ENCODE data around the gene PIK3C2G.

PIK3C2G gene

DNA sequence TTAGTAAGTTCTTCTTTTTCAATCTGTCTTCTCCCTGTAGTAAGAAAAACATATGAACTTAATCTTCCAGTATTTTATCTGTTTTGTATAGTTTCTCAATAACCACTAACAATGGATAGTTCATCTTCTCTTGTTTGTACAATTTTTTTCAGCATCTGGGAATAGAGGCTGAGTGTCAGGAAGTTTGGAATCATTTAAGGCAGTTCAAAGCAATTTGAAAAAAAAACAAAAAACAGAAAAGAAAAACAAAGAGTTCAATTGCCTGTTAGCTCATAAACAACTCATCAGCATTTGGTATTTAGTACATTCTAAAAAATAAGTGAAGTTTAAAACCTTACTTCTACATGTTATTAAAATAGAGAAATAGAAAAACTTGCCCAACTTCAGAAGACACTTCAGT lies 359.7 kb downstream of the PIK3C2G start:
- no peak overlapping the region for H3K27ac Mint-ChIP-seq
- no peak for ATAC-seq
- H3K4me1 Mint-ChIP-seq: no peaks in the 10 kb centered on the region
- no peaks in the 10 kb centered on the region for H3K27me3 Mint-ChIP-seq
- DNase-seq: no peak
- H3K4me3 Mint-ChIP-seq: no peak overlapping the region
- H3K9me3 Mint-ChIP-seq: peaks cover 0 to 7% of the 10 kb centered on the region in 2 donors

DNA sequence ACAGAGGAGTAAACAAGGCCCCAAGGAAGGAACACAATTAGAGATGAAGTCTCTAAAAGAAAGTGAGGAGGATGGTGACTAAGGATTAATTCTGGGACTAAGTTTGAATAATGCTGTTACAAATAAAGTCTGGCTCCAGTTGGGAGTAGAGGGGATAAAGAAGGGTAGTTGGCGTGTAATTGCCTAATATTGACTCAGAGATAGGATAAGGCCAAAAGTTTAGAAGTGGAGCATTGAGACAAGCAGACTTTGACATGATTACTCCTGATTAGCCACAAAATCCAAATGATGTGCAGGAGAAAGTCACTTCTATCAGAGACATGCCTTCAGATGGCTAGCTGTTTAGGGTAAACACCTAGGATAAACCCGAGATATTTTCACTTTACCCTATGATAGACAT lies 368.1 kb downstream of the PIK3C2G start:
- Mint-ChIP-seq H3K9me3 (peaks cover 15 to 24% of the 10 kb centered on the region in 2 donors), H3K27me3 (no peaks in the 10 kb centered on the region), H3K4me1 (no peaks in the 10 kb centered on the region), H3K4me3 (no peak overlapping the region), H3K27ac (no peak overlapping the region)
- DNase-seq (no peak), ATAC-seq (no peak)

DNA sequence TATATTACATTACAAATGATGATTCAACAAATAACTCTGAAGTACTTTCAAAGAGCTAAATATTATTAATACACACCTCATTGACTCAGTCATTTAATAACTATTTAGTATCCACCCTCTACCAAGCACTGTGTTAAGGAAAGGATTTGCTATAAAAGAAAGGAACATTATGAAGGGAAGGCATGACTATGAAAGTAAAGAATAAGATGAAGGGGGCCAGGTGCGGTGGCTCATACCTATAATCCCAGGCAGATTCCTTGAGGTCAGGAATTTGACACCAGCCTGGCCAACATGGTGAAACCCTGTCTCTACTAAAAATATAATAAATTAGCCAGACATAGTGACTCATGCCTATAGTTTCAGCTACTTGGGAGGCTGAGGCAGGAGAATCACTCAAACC lies 368.6 kb downstream of the PIK3C2G start:
- Mint-ChIP-seq H3K4me3 (no peak overlapping the region), H3K4me1 (no peaks in the 10 kb centered on the region), H3K9me3 (peaks cover 19 to 24% of the 10 kb centered on the region in 2 donors), H3K27me3 (no peaks in the 10 kb centered on the region), H3K27ac (no peak overlapping the region)
- no peak for DNase-seq
- no peak for ATAC-seq

DNA sequence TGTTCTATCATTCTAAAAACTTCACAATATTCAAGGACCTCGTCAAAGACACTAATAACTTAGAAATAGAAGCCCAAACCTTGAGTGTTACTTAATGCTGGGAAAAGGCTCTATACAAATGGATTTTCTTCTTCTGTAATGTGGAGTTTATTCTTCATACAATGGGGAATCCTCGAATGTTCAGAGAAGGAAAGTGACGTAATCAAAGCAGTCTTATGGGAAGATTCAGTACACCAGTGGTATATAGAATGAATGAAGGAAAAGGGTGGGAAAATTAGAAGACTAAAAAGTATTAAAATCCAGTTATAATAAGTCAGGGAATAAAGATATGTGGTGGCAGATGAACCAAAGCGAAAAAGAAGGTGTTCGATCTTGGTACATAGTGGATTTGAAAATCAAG lies 370.0 kb downstream of the PIK3C2G start:
- no peak overlapping the region for H3K4me3 Mint-ChIP-seq
- DNase-seq (no peak), ATAC-seq (no peak)
- no peaks in the 10 kb centered on the region for H3K27me3 Mint-ChIP-seq
- H3K4me1 Mint-ChIP-seq: no peaks in the 10 kb centered on the region
- H3K9me3 Mint-ChIP-seq: peaks cover 24 to 31% of the 10 kb centered on the region in 2 donors
- no peak overlapping the region for H3K27ac Mint-ChIP-seq

DNA sequence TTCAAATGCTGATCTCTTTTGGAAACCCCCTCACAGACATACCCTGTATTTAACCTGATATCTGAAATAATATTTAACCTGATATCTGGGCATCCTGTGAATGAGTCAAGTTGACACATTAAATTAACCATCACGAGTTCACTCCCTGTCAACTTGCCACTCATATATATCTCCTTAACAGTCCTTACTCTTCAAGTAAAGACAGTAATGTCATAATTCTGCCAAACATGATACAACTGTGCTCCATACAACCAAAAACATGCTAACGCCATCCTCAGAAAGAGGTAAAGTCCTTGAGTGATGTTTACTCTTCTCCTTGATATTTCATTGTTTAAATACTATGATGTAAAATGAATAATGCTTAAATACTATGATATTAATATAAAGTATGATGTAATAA lies 371.5 kb downstream of the PIK3C2G start:
- peaks cover 20 to 28% of the 10 kb centered on the region in 2 donors for H3K9me3 Mint-ChIP-seq
- ATAC-seq: no peak
- H3K4me1 Mint-ChIP-seq: no peaks in the 10 kb centered on the region
- no peak overlapping the region for H3K27ac Mint-ChIP-seq
- no peaks in the 10 kb centered on the region for H3K27me3 Mint-ChIP-seq
- no peak overlapping the region for H3K4me3 Mint-ChIP-seq
- DNase-seq: no peak

DNA sequence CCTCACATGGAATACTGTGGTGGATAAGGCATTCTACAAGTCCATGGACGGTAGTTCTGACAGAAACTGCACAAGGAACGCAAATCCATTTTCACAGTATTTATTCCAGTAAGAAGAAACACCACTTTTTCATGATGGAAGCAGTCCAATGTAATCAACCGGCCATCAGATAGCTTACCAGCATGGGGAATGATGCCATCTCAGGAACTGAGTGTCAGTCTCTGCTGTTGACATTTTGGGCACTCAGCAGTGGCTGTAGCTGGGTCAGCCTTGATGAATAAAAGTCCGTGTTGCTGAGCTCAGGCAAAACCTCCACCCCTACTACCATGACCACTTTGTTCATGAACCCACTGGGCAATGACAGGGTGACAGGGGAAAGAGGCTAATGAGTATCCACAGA lies 373.1 kb downstream of the PIK3C2G start:
- Mint-ChIP-seq H3K27ac (no peak overlapping the region), H3K4me3 (no peak overlapping the region), H3K9me3 (peaks cover 21 to 25% of the 10 kb centered on the region in 2 donors), H3K4me1 (no peaks in the 10 kb centered on the region), H3K27me3 (no peaks in the 10 kb centered on the region)
- DNase-seq (no peak), ATAC-seq (no peak)

DNA sequence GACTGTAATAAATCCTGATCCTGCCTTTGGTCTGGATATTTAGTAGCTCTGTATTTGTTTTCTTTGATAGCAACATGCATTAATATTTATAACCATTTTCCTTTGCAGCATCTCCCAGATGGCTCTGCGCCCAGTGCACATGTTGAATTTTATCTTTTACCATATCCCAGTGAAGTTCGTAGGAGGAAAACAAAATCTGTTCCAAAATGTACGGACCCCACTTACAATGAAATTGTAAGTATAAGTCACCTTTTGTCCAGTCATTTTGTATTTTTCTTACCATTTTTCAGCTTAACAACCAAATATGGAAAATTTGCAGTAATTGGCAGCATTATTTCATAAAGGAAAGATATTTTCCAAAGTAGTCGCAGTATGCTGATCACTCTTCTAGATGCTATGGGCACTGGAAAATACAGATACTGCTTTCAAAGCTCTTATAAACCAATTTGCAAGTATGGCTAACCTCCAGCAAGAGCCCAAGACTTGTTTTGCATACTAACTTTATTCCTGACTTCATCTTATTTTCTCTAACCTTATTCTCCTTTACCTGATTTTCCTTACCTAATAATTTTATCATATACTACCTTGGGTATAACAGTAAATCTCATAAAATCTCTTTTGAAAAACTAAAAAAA lies 379.1 kb downstream of the PIK3C2G start:
- Mint-ChIP-seq H3K9me3 (peaks cover 5 to 15% of the 10 kb centered on the region in 2 donors), H3K4me3 (no peak overlapping the region), H3K4me1 (no peaks in the 10 kb centered on the region), H3K27me3 (no peaks in the 10 kb centered on the region), H3K27ac (no peak overlapping the region)
- ATAC-seq: no peak
- DNase-seq: no peak

DNA sequence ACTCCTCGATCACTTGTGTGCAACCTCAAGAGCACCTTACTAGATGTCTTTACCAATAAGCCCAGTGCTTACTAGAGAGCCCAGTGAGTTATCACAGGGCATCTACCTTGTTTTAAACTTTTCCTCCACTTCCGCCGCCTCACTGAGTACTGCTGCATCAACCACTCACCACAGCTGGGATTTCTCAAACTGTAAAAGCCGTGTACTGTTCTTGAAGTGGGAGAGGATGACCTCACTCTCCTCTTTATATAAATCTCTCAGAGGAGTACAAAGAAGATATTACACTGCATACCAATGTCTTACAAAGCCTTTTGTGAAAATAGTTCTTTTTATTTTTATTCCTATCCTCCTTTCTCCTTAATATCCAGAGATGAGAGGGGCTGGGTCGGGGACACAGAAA lies 382.4 kb downstream of the PIK3C2G start:
- ATAC-seq: no peak
- H3K4me1 Mint-ChIP-seq: no peaks in the 10 kb centered on the region
- no peak for DNase-seq
- H3K9me3 Mint-ChIP-seq: no peaks in the 10 kb centered on the region
- no peaks in the 10 kb centered on the region for H3K27me3 Mint-ChIP-seq
- H3K4me3 Mint-ChIP-seq: no peak overlapping the region
- no peak overlapping the region for H3K27ac Mint-ChIP-seq

DNA sequence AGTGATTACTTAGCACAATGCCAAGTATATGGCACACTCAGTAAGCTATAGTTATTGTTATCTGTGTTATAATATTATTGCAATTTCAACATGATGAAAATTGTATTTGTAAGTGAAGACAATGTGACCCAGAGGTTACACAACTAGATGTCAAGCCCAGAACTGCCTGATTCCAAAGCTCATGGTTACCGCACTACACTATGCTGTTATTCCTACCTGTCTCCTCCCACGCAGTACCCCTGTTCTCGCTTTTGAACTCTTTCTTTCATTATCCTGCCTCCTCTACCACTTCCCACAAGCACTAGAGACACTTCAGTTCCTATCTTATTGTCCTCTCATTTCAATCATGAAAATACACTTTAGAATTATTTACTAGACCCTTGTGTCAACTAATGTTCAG lies 383.2 kb downstream of the PIK3C2G start:
- Mint-ChIP-seq H3K4me1 (no peaks in the 10 kb centered on the region), H3K27ac (no peak overlapping the region), H3K9me3 (peaks cover 6 to 8% of the 10 kb centered on the region in 2 donors), H3K27me3 (no peaks in the 10 kb centered on the region), H3K4me3 (no peak overlapping the region)
- DNase-seq (no peak), ATAC-seq (no peak)

DNA sequence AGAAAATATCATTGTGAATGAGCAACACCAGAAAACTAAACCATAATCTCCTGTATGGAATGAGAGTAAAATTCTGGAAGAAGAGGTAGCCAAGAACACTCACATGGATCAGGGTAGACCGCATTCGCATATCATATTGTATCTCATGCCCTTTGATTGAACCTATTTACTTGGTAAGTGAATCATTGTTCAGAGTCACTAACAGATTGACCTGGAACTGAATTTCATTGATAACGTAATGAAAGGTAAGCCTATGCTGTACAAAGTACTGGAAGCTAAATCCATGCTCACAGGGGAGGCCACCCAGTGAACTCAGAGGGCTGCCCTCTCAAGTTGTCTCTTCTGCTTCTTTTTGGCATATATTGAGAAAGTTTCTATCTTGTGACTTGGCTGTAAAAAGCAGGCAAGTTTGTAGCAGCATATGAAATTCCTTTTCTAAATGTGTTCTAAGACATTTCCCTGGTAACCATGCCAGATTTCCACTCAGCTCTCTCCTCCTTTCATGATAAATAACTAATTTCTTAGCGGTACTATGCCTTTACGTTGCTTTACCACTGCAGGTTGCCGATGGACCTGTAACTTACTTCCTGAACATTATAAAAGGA lies 385.1 kb downstream of the PIK3C2G start:
- H3K4me3 Mint-ChIP-seq: no peak overlapping the region
- no peaks in the 10 kb centered on the region for H3K4me1 Mint-ChIP-seq
- DNase-seq (no peak), ATAC-seq (no peak)
- no peaks in the 10 kb centered on the region for H3K27me3 Mint-ChIP-seq
- H3K27ac Mint-ChIP-seq: no peak overlapping the region
- H3K9me3 Mint-ChIP-seq: peaks cover 13% of the 10 kb centered on the region in 2 donors

DNA sequence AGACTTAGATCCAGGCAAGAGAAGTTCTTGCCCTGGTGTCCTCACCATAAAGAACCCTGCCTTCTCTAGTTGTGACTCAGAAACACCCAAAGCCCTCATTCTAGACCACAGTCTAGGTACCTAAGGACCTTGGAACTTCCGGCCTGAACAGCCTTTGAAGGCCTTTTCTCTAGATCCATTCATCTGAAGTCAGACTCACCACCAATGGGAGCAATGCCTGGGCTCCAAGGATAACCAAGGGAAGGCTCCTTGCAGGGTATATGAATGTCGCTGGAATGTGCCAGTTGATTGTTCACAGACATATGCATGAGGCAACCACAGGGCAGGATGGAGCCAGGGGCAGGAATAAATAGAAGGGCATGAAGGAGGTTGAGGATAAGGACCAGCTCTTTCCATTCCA lies 390.2 kb downstream of the PIK3C2G start:
- H3K27me3 Mint-ChIP-seq: no peaks in the 10 kb centered on the region

DNA sequence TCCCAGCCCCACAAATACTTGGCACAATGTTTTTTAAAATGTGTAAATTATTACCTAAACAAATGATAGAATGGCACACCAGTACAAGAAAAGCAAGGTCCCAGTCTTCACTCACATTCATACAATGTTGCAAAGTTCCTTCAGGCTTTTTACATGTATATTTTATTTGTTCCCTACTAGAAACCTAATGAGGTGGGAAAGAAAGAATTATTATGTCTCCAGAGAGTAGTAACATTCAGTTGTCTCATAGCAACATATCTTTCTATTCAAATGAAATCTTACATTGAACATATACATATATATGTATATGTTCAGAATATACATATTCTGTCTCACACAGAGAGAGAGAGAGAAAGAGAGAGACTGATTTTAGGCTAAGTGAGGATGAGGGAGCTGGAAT lies 391.3 kb downstream of the PIK3C2G start:
- H3K4me3 Mint-ChIP-seq: no peak overlapping the region
- no peaks in the 10 kb centered on the region for H3K4me1 Mint-ChIP-seq
- no peak overlapping the region for H3K27ac Mint-ChIP-seq
- no peaks in the 10 kb centered on the region for H3K27me3 Mint-ChIP-seq
- peaks cover 13 to 25% of the 10 kb centered on the region in 2 donors for H3K9me3 Mint-ChIP-seq
- ATAC-seq: no peak
- DNase-seq: no peak

More for the DNA sequence above, 390.2 kb downstream of the PIK3C2G start:
- no peak overlapping the region for H3K27ac Mint-ChIP-seq
- no peaks in the 10 kb centered on the region for H3K4me1 Mint-ChIP-seq
- no peak for ATAC-seq
- H3K9me3 Mint-ChIP-seq: peaks cover 13 to 15% of the 10 kb centered on the region in 2 donors
- no peak overlapping the region for H3K4me3 Mint-ChIP-seq
- no peak for DNase-seq

DNA sequence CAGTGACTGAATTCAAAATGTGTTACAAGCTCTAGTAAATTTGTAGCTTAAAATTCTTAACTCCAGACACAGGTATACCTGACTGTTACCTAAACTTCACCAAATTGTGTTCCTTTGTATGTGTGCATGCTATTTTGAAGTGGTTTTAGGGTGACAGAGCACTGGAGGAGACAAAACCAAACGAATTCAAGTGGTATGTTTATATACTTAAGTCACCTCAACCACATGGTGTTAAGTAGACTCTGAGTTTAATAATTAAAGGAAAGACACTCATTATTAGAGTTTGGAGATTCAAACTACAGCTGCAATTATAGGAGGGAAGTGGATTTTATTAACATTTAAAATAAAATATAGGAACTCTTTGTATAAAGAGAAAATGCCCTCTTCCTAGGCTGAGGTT lies 392.1 kb downstream of the PIK3C2G start:
- Mint-ChIP-seq H3K4me3 (no peak overlapping the region), H3K27me3 (no peaks in the 10 kb centered on the region), H3K9me3 (peaks cover 19 to 33% of the 10 kb centered on the region in 2 donors), H3K27ac (no peak overlapping the region), H3K4me1 (no peaks in the 10 kb centered on the region)
- ATAC-seq: no peak
- no peak for DNase-seq

DNA sequence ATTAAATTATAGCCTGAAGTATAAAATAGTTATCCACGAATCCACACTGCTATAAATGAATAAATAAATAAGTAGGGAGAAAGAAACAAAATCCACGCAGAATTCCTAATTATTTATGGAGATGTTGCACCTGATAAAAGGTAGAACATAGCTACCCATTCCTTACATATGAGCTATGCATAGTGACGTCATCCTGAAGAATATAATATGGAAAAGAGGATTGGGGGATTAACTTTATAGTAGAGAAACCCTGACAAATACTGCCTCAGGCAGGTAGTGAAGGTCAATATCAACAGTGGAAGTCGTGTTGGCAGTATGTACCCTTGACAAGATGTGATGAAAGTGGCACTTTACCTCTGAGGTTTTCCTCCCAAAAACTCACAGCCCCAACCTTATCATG lies 394.0 kb downstream of the PIK3C2G start:
- Mint-ChIP-seq H3K27me3 (no peaks in the 10 kb centered on the region), H3K4me3 (no peak overlapping the region), H3K4me1 (no peaks in the 10 kb centered on the region), H3K9me3 (peaks cover 17 to 21% of the 10 kb centered on the region in 2 donors), H3K27ac (no peak overlapping the region)
- ATAC-seq (no peak), DNase-seq (no peak)

DNA sequence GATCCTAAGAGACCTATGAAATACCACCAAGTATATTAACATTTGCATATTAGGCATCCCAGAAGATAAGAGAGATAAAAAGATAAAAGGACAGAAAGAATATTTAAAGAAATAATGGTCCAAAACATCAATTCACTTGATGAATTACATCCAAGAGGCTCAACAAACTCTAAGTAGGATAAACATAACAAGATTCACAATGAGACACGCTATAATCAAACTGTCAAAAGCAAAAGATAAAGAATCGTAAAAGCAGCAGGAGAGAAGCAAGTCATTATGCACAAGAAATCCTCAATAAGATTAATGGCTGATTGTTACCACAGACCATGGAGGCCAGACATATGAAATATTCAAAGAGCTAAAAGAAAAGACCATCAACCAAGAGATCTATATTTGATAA lies 396.9 kb downstream of the PIK3C2G start:
- Mint-ChIP-seq H3K4me3 (no peak overlapping the region), H3K9me3 (peaks cover 10 to 36% of the 10 kb centered on the region in 2 donors), H3K4me1 (no peaks in the 10 kb centered on the region), H3K27me3 (no peaks in the 10 kb centered on the region), H3K27ac (no peak overlapping the region)
- DNase-seq: no peak
- ATAC-seq: no peak

DNA sequence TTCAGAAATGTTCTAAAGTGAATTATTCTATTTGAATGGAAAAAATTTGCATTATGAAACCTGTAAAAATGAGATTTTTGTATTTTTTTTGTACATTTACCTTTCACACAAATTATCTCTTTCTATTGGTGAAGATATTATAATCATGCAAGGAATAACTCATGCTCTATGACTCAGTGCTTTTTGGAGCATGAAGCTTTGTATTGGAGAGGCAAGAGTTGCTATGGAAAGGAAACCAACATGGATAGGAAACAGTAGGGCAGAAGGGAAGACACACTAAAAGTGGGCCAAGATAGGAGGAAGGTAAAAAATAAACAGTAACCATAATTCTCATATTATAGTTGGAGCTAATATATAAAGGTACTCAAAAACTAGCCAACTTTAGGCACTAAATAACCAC lies 397.5 kb downstream of the PIK3C2G start:
- no peak for DNase-seq
- H3K4me1 Mint-ChIP-seq: no peaks in the 10 kb centered on the region

DNA sequence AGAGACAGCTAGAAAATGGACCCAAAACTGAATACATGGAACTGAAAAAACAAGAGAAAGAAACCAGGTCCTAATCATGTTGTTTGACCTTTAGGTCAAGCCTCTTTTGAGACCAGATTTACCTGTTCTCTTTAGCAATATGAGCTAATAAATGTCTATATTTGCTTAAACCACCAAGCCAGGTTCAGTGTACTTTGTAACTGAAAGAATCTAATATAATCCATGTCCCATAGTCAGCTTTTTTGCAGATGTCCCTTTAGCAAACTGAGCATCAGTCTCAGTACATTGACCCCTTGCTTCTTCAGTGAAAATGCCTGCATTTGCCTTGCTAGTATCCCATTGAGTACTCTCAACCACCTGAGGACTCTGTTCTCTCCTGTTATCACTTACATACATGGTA lies 414.8 kb downstream of the PIK3C2G start:
- Mint-ChIP-seq H3K4me1 (no peaks in the 10 kb centered on the region), H3K4me3 (no peak overlapping the region), H3K27ac (no peak overlapping the region), H3K27me3 (no peaks in the 10 kb centered on the region), H3K9me3 (peaks cover 7 to 17% of the 10 kb centered on the region in 2 donors)
- DNase-seq: no peak
- no peak for ATAC-seq

More for the DNA sequence above, 397.5 kb downstream of the PIK3C2G start:
- Mint-ChIP-seq H3K4me3 (no peak overlapping the region), H3K9me3 (peaks cover 11 to 38% of the 10 kb centered on the region in 2 donors), H3K27me3 (no peaks in the 10 kb centered on the region), H3K27ac (no peak overlapping the region)
- no peak for ATAC-seq

All from stimulated activated naive CD8-positive, alpha-beta T cell treated with anti-CD3 and anti-CD28 coated beads, Interleukin-15, amount 100 ng/mL, for 72 hours (primary cell).